Endothelial cell of umbilical vein (primary cell): ENCODE results near the gene GALNT10. TPM values are rescaled to one million over a fixed set of nuclear protein-coding genes. Genes with fewer than 3 reads are reported as not detected.

Experiments used
- BruUV-seq: library from RNA; stranded (reverse); fragments of 400-500 nt; replicated peaks from 2 replicates; lab custom pipeline; 2021; lab: Mats Ljungman, UMichigan
- CTCF ChIA-PET: fragments of 300-600, 350-600 bp; sonication (Branson Sonifier 250); formaldehyde crosslinking; loops from one replicate; lab custom pipeline; 2021; ENCODE audit warnings: antibody characterized with exemption, inconsistent platforms; lab: Charles Lee
- POLR2A ChIA-PET: fragments of 300-600, 350-600 bp; sonication (Branson Sonifier 250); formaldehyde crosslinking; loops from one replicate; lab custom pipeline; 2021; ENCODE audit warnings: antibody characterized with exemption, inconsistent platforms; lab: Charles Lee
- DNase-seq: peaks from one replicate; pipeline ENCODE4 v3.0.0-alpha.2; 2011; ENCODE audit warnings: low read depth, low spot score
- FAIRE-seq: peaks from 2 replicates; lab custom pipeline; 2011; peaks lifted over from hg19 to GRCh38; lab: Jason Lieb, UNC
- H2AFZ ChIP-seq: 2 replicates; pipeline ENCODE4 v1.6.0; 2012; ENCODE audit warnings: low read depth, low read length, control low read depth, inconsistent platforms
- H3K27ac ChIP-seq: 2 replicates; pipeline ENCODE4 v1.5.1; 2011; ENCODE audit warnings: low read depth, mild to moderate bottlenecking, control low read depth, low read length, moderate library complexity; ENCODE audit not compliant: insufficient read depth
- H3K27me3 ChIP-seq, 2 experiments: 2 replicates each; pipeline versions ENCODE4 v1.6.0 to v1.6.1; 2011; ENCODE audit warnings: low read length in 2 of 2, mixed read lengths in 1 of 2; ENCODE audit not compliant: control insufficient read depth in 2 of 2, insufficient read depth in 2 of 2
- H3K36me3 ChIP-seq, 2 experiments: 2 replicates in 1 of 2; 3 replicates in 1 of 2; pipeline ENCODE4 v1.5.1; 2011; ENCODE audit warnings: low read length in 2 of 2, mild to moderate bottlenecking in 1 of 2, moderate library complexity in 1 of 2; ENCODE audit not compliant: control insufficient read depth in 2 of 2, insufficient read depth in 2 of 2; ENCODE audit errors: extremely low read depth in 1 of 2
- H3K4me1 ChIP-seq: 3 replicates; pipeline ENCODE4 v1.5.1; 2011; ENCODE audit warnings: mild to moderate bottlenecking, low read length; ENCODE audit not compliant: control insufficient read depth, insufficient read depth; ENCODE audit errors: extremely low read depth
- H3K4me2 ChIP-seq: 2 replicates; pipeline ENCODE4 v1.6.1; 2011; ENCODE audit warnings: low read length, control low read depth, mixed read lengths; ENCODE audit not compliant: insufficient read depth
- H3K4me3 ChIP-seq, 3 experiments: fragments of 200-600 bp in 1 of 3; sonication (generic), shearing (Covaris generic) in 1 of 3; replicated peaks in 1 of 3; 2 replicates each; pipeline ENCODE4 v1.5.1; 2011 to 2016; ENCODE audit warnings: control low read depth in 3 of 3, low read length in 3 of 3, mild to moderate bottlenecking in 2 of 3, inconsistent platforms in 1 of 3, low read depth in 1 of 3, moderate library complexity in 1 of 3; ENCODE audit not compliant: insufficient read depth in 1 of 3
- H3K79me2 ChIP-seq: 2 replicates; pipeline ENCODE4 v1.6.0; 2012; ENCODE audit warnings: low read length, inconsistent platforms; ENCODE audit not compliant: control insufficient read depth, insufficient read depth
- H3K9ac ChIP-seq: replicated peaks from 2 replicates; pipeline ENCODE3; 2011; ENCODE audit warnings: low read length, control low read depth; ENCODE audit not compliant: insufficient read depth; ENCODE audit errors: extremely low read depth
- H3K9me1 ChIP-seq: replicated peaks from 3 replicates; pipeline ENCODE4 v1.6.0; 2011; ENCODE audit warnings: mild to moderate bottlenecking, low read length; ENCODE audit not compliant: control insufficient read depth, insufficient read depth; ENCODE audit errors: extremely low read depth
- H3K9me3 ChIP-seq: replicated peaks from 2 replicates; pipeline ENCODE4 v1.5.1; 2012; ENCODE audit warnings: low read length, inconsistent platforms; ENCODE audit not compliant: control insufficient read depth, insufficient read depth
- H4K20me1 ChIP-seq: replicated peaks from 2 replicates; pipeline ENCODE3; 2011; ENCODE audit warnings: mild to moderate bottlenecking, low read length; ENCODE audit not compliant: control insufficient read depth, insufficient read depth; ENCODE audit errors: extremely low read depth
- CTCF ChIP-seq, 2 donors: IDR thresholded peaks; 1 replicate in 1 of 2; 2 replicates in 1 of 2; pipeline ENCODE4 v1.5.1; 2011; ENCODE audit warnings: low read length in 2 of 2, mild to moderate bottlenecking in 2 of 2, moderate library complexity in 2 of 2, control low read depth in 1 of 2, inconsistent platforms in 1 of 2, low read depth in 1 of 2; ENCODE audit not compliant: insufficient read depth in 1 of 2; ENCODE audit errors: extremely low read depth in 1 of 2
- FOS ChIP-seq: IDR thresholded peaks from 2 replicates; pipeline ENCODE4 v1.6.1; 2011; ENCODE audit warnings: mild to moderate bottlenecking, low read length, moderate library complexity, borderline replicate concordance; ENCODE audit not compliant: insufficient read depth
- JUN ChIP-seq: IDR thresholded peaks from 2 replicates; pipeline ENCODE4 v1.6.1; 2011; ENCODE audit warnings: borderline replicate concordance, low read depth; ENCODE audit not compliant: insufficient read length, insufficient read depth
- MAX ChIP-seq: IDR thresholded peaks from 2 replicates; pipeline ENCODE4 v1.6.1; 2011; ENCODE audit not compliant: insufficient read depth, insufficient read length
- POLR2AphosphoS5 ChIP-seq: IDR thresholded peaks from 2 replicates; pipeline ENCODE4 v1.6.1; 2012; ENCODE audit warnings: low read depth, mild to moderate bottlenecking, control low read depth, low read length, moderate library complexity; ENCODE audit not compliant: insufficient read depth
- dilution Hi-C: fragments of 300-500 bp; cut with MboI; formaldehyde crosslinking; loops from one replicate; pipeline ENCODE4 v1.15.0; 2019; ENCODE audit warnings: low sequenced_read_pairs; ENCODE audit not compliant: extremely low pct_ligation_motif_present
- intact Hi-C: fragments of 100-400 bp; cut with micrococcal nuclease; formaldehyde crosslinking; loops from one replicate; pipeline ENCODE4 v1.10.0; 2022
- polyA plus RNA-seq, 4 experiments: library from polyadenylated mRNA; depleted of rRNA in 3 of 4; stranded (reverse) in 3 of 4; unstranded in 1 of 4; fragments of >200 nt; gene quantifications; 2 replicates each; pipeline versions ENCODE4 v1.2.1 to v1.2.3, GENCODE V29; 2011 to 2012; ENCODE audit warnings: missing spikeins in 1 of 4
- total RNA-seq: library from RNA; stranded (reverse); gene quantifications from 2 replicates; pipeline ENCODE4 v1.2.3, GENCODE V29; 2021

Gene GALNT10
- total and polyA plus RNA-seq, 2 donors (not counting 3 experiments of a cell fraction or from before 2014, with no cell fraction given), result 70.2 to 77.6 TPM

- Histone ChIP-seq H3K9me1 (no peaks in the 10 kb centered on the region), H3K4me3 (no peak overlapping the region), H3K27me3 (peaks cover 25 to 27% of the 10 kb centered on the region in 2 experiments), H3K79me2 (no peaks in the 10 kb centered on the region), H3K36me3 (no peaks in the 10 kb centered on the region), H3K4me1 (no peaks in the 10 kb centered on the region), H3K9ac (no peak overlapping the region), H3K27ac (no peak overlapping the region), H2AFZ (no peak overlapping the region), H3K9me3 (no peaks in the 10 kb centered on the region), H3K4me2 (no peak overlapping the region), H4K20me1 (no peaks in the 10 kb centered on the region)
- FAIRE-seq (no peak), DNase-seq (no peak)
- intact Hi-C loops, result no loop called here
- TF ChIP-seq FOS, result no peak
- TF ChIP-seq JUN, result no peak
- no peak for TF ChIP-seq MAX
- no peak for TF ChIP-seq CTCF (IDR thresholded peaks at IDR 0.05; ENCODE audit: extremely low read depth in 1 of 2, insufficient read depth in 1 of 2, low read depth in 1 of 2, low read length in 2 of 2)
- TF ChIP-seq POLR2AphosphoS5, result no peak
- BruUV-seq, result no TSS peak
- dilution Hi-C loops, result no loop called here
- POLR2A ChIA-PET, result no interaction called here
- CTCF ChIA-PET, result interaction anchor here (1.0 to 2.6 kb wide), 5 partner anchors 11 to 91 kb away, joined by 4 to 9 read pairs (median 6); no protein-coding TSS in a partner anchor
These were observed 26.9 kb upstream of the GALNT10 start for GRCh38 chr5:154163327-154164248.
